BJ (cell line): ENCODE results near the gene NUFIP1. TPM values are rescaled to one million over a fixed set of nuclear protein-coding genes. Genes with fewer than 3 reads are reported as not detected.
A peak's percentile ranks its signal among the peaks of the same experiment; 100 is the strongest.

Source experiments
- CTCF ChIA-PET: fragments of 350-600 bp; formaldehyde crosslinking; extraction: SDS; loops from one replicate; lab custom pipeline; 2021; ENCODE audit warnings: antibody characterized with exemption, inconsistent platforms; lab: Yijun Ruan, JAX
- POLR2A ChIA-PET: fragments of 300-600 bp; sonication (Branson Sonifier 250); formaldehyde crosslinking; extraction: SDS; loops from one replicate; lab custom pipeline; 2021; ENCODE audit warnings: antibody characterized with exemption; lab: Charles Lee
- DNase-seq: peaks from one replicate; pipeline ENCODE4 v3.0.0-alpha.2; 2011; ENCODE audit warnings: low read depth
- H3K27me3 ChIP-seq: 2 replicates; pipeline ENCODE4 v1.6.0; 2011; ENCODE audit warnings: low read length; ENCODE audit not compliant: control insufficient read depth, insufficient read depth
- H3K36me3 ChIP-seq: 2 replicates; pipeline ENCODE4 v1.5.1; 2011; ENCODE audit warnings: low read length; ENCODE audit not compliant: control insufficient read depth, insufficient read depth
- H3K4me3 ChIP-seq: 2 replicates; pipeline ENCODE4 v1.5.1; 2011; ENCODE audit warnings: low read depth, mild to moderate bottlenecking, control low read depth, low read length
- CTCF ChIP-seq: IDR thresholded peaks from 2 replicates; pipeline ENCODE4 v1.5.1; 2011; ENCODE audit warnings: low read depth, mild to moderate bottlenecking, control low read depth, inconsistent platforms, low read length, moderate library complexity; ENCODE audit not compliant: insufficient read depth
- polyA plus RNA-seq: library from polyadenylated mRNA; depleted of rRNA; stranded (reverse); fragments of >200 nt; gene quantifications from 2 replicates; pipeline ENCODE4 v1.2.3, GENCODE V29; 2011

The NUFIP1 gene
- polyA plus RNA-seq, 1 experiment, result 0.64 TPM

- Histone ChIP-seq H3K4me3 (no peak overlapping the region), H3K36me3 (peaks cover 8% of the 10 kb centered on the region; the same call in 1 of the 2 replicates), H3K27me3 (no peaks in the 10 kb centered on the region)
- no peak for TF ChIP-seq CTCF
- no peak for DNase-seq
- POLR2A ChIA-PET, result no interaction called here
- CTCF ChIA-PET, result interaction anchor here (0.6 to 1.4 kb wide), 2 partner anchors 149 to 505 kb away, joined by 3 to 4 read pairs; no protein-coding TSS in a partner anchor
Observed at GRCh38 chr13:44976196-44976595, 13.1 kb downstream of the NUFIP1 start.

GRCh38 chr13:44974056-44974793, 15.0 kb downstream of the NUFIP1 start:
- no peak for DNase-seq
- Histone ChIP-seq H3K36me3 (peaks cover 7% of the 10 kb centered on the region; the same call in 1 of the 2 replicates), H3K27me3 (no peaks in the 10 kb centered on the region), H3K4me3 (no peak overlapping the region)
- ChIA-PET CTCF (interaction anchor here (0.8 to 1.9 kb wide), 13 partner anchors 9 to 491 kb away, joined by 3 to 10 read pairs (median 4); no protein-coding TSS in a partner anchor), POLR2A (interaction anchor here (0.6 kb wide), 1 partner anchor 305 kb away, joined by 11 read pairs; no protein-coding TSS in a partner anchor)
- TF ChIP-seq CTCF, result no peak

- POLR2A ChIA-PET, result no interaction called here
- H3K36me3 ChIP-seq, result peaks cover 7% of the 10 kb centered on the region; the same call in 1 of the 2 replicates
- TF ChIP-seq CTCF, result peak; percentile 37
Observed at GRCh38 chr13:44972956-44973581, 16.2 kb downstream of the NUFIP1 start.

GRCh38 chr13:44971656-44972595, 17.3 kb downstream of the NUFIP1 start:
- TF ChIP-seq CTCF, result no peak
- Histone ChIP-seq H3K36me3 (peaks cover 7% of the 10 kb centered on the region; the same call in 1 of the 2 replicates), H3K27me3 (no peaks in the 10 kb centered on the region), H3K4me3 (no peak overlapping the region)
- no peak for DNase-seq
- ChIA-PET CTCF (interaction anchor here (0.9 to 4.0 kb wide), 4 partner anchors 65 to 1064 kb away, joined by 3 to 38 read pairs (median 6); no protein-coding TSS in a partner anchor), POLR2A (no interaction called here)

More at GRCh38 chr13:44972956-44973581, 16.2 kb downstream of the NUFIP1 start:
- CTCF ChIA-PET, result interaction anchor here (0.8 to 1.9 kb wide), 13 partner anchors 11 to 490 kb away, joined by 3 to 10 read pairs (median 4); no protein-coding TSS in a partner anchor
- Histone ChIP-seq H3K27me3 (no peaks in the 10 kb centered on the region), H3K4me3 (no peak overlapping the region)
- no peak for DNase-seq
